AG09309 (cell line): Measurements from ENCODE around the gene GRAMD4.
"Not testable (repeated sequence)": the region's sequence is repeated elsewhere in the genome, so short reads cannot be mapped to it uniquely, and the experiment has no call there.

ENCODE experiments used
- DNase-seq: peaks from one replicate; pipeline ENCODE4 v3.0.0-alpha.2; 2010; ENCODE audit warnings: low read depth
- H3K4me3 ChIP-seq: 2 replicates; pipeline ENCODE4 v1.5.1; 2011; ENCODE audit warnings: mild to moderate bottlenecking, low read depth, low read length, moderate library complexity; ENCODE audit not compliant: control insufficient read depth
- TF ChIP-seq, protein P1 (sequence below): IDR thresholded peaks from 2 replicates; pipeline ENCODE4 v1.5.1; 2011; ENCODE audit warnings: mild to moderate bottlenecking, low read depth, low read length, inconsistent platforms; ENCODE audit not compliant: insufficient read depth, control insufficient read depth; ENCODE audit errors: missing control alignments

The GRAMD4 gene

DNA sequence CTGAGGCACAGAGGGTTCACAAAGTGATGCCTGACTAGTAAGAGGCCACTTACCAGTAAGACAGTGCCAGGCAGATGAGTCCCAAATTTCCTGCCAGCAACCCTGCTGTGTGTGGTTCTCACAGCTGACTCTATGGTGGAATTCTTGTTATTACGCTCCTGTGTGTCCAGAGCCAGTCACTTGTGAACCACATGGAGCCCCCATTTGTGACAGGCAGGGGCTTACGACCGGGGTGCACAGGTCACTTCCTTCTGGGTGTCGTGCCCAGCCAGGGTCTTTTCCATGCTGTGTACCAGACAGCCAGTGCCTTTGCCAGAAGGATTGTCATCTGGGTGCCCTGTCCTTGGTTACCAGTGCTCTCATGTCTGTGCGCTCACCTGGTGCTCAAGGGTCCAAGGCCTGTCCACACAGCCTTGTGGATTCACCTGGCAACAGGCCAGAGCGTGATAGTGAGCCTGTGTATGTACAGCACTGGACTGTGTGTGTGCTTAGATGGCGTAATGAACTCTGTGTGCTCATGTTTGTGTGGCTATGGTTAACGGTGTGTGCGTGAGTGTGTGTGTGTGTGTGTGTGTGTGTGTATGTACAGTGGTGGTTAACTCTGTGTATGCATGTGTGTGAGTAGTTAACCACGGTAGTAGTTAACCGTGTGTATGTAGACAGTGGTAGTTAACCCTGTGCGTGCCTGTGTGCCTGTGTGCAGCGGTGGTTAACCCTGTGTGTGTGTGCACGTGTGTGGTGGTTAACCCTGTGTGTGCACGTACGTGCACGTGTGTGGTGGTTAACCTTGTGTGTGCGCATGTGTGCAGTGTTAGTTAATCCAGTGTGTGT, 18.6 kb downstream of the GRAMD4 start:
- DNase-seq: no peak
- no peak overlapping the region for H3K4me3 ChIP-seq
- TF ChIP-seq, protein P1, sequence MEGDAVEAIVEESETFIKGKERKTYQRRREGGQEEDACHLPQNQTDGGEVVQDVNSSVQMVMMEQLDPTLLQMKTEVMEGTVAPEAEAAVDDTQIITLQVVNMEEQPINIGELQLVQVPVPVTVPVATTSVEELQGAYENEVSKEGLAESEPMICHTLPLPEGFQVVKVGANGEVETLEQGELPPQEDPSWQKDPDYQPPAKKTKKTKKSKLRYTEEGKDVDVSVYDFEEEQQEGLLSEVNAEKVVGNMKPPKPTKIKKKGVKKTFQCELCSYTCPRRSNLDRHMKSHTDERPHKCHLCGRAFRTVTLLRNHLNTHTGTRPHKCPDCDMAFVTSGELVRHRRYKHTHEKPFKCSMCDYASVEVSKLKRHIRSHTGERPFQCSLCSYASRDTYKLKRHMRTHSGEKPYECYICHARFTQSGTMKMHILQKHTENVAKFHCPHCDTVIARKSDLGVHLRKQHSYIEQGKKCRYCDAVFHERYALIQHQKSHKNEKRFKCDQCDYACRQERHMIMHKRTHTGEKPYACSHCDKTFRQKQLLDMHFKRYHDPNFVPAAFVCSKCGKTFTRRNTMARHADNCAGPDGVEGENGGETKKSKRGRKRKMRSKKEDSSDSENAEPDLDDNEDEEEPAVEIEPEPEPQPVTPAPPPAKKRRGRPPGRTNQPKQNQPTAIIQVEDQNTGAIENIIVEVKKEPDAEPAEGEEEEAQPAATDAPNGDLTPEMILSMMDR: no peak

DNA sequence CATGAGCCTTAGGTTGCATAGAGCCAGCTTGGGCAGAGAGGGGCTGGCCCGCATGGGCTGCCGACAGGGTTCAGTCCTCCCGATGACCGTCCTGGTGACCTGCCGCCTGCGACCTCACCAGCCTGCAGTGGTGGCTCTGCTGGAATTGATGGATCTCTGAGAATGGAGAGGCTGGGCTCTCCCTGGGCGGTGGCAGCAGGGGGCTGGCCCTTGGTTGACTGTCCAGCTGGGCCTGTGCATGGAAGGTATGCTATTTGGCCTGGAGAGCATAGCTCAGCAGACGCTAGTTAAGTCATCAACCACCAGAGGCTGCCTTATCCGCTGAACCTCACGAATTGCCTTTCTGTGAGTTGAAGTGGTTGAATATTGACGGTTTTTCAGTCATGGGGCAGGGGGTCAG, 19.7 kb downstream of the GRAMD4 start:
- DNase-seq: no peak
- TF ChIP-seq, protein P1: no peak
- no peak overlapping the region for H3K4me3 ChIP-seq

DNA sequence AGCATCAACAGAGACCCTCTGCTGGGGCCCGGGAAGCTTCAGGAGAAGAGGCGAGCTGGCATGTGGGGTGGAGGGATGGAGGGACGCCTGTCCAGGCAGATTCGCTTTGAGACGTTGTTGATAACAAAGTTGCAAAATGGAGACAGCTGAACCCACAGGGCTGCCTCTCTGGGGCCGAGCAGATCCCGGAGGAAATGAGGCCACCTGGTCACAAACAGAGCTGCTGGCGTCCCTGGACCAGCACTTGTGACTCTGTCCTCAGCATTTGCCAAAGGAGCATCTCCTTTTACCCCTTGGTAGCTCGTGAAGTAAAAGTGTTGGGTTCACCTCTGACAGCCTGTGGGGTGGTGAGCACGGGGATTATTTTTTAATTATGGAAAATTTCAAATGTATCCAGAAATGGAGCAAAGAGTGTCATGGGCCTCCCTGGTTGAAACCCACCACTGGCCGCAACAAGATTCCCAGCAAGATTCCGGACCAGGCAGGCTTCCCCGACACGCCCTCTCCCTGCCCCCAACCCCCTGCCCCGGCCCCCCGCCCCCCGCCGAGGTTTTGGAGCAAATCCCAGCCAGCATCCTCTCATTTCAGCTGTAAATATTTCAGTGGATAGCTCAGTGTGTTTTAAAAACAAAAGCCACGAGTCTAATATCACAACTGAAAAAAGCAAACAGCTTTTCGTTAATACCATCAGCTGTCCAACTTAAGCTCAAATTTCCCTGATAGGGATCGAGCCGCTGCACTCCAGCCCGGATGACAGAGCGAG, 20.3 kb downstream of the GRAMD4 start:
- H3K4me3 ChIP-seq: no peak overlapping the region
- TF ChIP-seq, protein P1: no peak
- no peak for DNase-seq

DNA sequence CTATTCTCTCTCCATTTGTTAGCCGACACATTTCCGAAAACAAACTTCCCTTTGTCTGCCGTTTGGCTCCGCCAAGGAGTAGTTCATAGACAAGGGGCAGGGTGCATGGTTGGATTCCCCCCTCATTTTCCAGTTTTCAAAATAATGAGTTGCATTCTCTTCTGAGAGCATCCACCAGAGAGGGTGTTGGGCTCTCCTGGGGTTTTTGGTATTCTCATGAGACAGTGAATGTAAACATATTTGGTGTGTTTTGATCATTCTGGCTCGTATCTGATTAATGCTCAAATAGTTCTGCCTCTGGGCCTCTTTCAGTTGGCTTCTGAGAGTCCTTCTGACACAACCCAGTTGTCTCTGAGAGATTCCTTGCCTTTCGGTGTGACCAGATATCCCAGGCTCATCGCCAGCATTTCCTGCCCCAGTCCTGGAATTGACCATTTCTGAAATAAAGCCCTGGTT, 21.7 kb downstream of the GRAMD4 start:
- DNase-seq: no peak
- H3K4me3 ChIP-seq: no peak overlapping the region
- TF ChIP-seq, protein P1: no peak

DNA sequence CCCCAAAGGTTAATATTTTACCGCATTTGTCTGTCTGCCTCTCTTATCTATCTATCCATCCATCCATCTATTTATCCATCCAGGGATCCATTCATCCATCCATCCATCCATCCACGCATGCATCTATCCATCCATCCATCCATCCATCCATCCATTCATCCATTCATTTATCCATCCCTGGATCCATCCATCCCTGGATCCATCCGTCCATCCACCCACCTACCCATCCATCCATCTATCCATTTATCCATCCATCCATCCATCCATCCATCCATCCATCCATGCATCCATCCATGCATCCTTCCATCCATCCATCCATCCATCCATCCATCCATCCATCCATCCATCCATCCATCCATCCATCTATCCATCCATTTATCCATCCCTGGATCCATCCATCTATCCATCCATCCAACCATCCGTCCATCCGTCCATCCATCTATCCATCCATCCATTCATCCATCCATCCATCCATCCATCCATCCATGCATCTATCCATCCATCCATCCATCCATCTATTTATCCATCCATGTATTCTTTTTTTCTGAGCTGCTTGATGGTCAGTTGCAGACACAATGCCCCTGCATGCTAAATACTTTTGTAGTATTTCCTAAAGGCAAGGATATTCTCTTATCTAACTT, 22.8 kb downstream of the GRAMD4 start:
- H3K4me3 ChIP-seq, DNase-seq: not testable (repeated sequence)

DNA sequence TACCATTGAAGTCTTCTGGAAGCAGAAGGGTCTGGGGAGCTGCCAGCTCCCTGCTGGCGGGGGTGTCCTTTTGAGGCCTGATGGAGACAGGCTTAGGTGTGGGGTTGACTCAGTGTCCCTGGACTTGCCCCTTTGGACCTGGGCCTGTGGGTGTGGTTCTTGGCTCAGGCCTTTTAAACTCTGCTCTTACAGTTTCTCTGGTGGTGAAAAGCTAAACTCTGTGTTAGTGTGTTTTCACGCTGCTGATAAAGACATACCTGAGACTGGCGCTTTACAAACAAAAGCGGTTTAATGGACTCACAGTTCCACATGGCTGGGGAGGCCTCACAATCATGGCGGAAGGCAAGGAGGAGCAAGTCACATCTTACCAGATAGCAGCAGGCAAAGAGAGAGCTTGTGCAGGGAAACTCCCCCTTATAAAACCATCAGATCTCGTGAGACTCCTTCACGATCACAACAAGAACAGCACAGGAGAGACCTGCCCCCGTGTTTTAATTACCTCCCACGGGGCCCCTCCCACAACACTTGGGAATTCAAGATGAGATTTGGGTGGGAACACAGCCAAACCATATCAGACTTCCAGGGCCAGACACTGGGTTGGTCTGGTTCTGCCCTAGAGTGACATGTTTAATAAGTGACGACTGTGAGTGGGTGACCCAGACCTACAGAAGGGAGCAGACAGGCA, 26.5 kb downstream of the GRAMD4 start:
- H3K4me3 ChIP-seq: no peak overlapping the region
- no peak for DNase-seq

DNA sequence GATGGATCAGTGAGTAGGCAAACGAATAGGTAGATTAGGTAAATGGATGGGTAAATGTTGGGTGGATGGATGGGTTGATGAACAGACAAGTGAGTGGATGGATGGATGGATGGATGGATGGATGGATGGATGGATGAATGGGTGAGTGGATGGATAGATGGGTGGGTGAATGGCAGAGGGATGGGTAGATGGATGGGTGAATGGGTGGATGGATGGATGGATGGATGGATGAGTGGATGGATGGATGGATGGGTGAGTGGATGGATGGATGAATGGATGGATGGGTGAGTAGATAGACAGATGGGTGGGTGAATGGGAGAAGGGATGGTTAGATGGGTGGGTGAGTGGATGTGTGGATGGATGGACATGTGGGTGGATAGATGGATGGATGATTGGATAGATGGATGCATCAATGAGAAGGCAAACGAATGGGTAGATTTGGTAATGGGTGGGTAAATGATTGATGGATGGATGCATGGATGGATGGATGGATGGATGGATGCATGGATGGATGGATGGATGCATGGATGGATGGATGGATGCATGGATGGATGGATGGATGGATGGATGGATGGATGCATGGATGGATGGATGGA, 28.1 kb downstream of the GRAMD4 start:
- not testable (repeated sequence) for DNase-seq, H3K4me3 ChIP-seq

More for the DNA sequence above, 26.5 kb downstream of the GRAMD4 start:
- TF ChIP-seq, protein P1: no peak
